IPS-11a (cell line): ENCODE results near the gene NUDT15.
"Not testable (repeated sequence)": the region's sequence is repeated elsewhere in the genome, so short reads cannot be mapped to it uniquely, and the experiment has no call there.

Experiments used
- H3K4me3 ChIP-seq: one replicate; pipeline ENCODE4 v1.5.1; 2013; ENCODE audit warnings: low read depth, low read length, control low read depth

NUDT15 gene

DNA sequence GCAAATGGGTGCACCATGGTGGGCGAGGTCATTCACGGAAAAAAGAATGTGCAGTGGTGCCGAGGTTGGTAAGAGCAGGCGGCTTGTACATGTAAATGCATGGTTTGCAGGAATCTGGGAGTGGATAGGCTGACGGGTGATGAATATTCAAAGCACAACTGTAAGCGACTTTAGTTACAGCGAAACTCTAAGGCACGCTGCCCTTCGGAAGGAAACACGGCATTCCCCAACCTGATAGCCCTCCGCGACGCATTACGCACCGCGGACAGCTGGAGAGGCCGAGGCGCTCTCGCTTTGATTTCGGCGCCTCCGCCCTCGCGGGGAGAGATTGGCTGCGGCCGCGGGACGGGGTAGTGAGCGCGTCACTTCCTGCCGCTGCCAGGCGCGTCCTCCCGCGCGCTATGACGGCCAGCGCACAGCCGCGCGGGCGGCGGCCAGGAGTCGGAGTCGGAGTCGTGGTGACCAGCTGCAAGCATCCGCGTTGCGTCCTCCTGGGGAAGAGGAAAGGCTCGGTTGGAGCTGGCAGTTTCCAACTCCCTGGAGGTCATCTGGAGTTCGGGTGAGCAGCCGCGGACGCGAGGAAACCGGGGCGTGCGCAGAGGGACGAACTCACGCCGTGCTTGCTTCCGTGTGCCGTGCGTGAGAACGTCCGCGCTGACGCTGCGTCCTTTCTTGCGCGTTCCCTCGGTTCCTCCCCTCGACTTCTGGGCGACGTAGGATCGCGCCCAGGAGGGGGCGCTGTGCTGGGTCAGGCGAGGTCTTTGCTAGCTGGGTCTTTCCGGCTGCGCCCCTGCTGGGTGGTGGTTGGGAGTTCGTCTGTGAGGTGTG lies at the start of gene NUDT15:
TSS of gene NUDT15 (plus strand) at position 381 of the 828 bp plus-strand sequence. CDS start at position 402, 21 bp downstream.
- peak within 1 kb of the TSS; percentile 83 for H3K4me3 ChIP-seq

DNA sequence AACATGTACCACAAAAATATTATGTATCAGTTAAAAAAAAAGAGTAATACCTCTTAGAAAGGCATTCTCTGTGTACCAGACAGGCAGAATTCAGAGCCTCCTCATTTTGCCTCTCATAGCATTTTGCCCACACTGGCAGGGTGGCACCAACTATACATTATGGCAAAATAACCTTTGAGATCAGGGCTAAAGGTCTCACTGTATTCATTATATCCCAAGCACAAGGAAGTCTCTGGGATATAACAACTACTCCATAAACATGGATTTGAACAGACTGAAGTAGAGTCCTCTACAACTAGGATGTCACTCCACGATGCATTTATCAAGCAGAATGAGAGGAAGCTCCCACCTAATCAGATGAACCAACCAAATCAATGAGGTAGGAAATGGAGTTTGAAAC lies 47.1 kb upstream of the NUDT15 start:
- no peak overlapping the region for H3K4me3 ChIP-seq

GRCh38 chr13:47990920-47991466 lies 46.5 kb upstream of the NUDT15 start:
- H3K4me3 ChIP-seq = no peak overlapping the region

- H3K4me3 ChIP-seq = no peak overlapping the region
These were observed 45.7 kb upstream of the NUDT15 start for GRCh38 chr13:47991859-47992258.

- no peak overlapping the region for H3K4me3 ChIP-seq
These were observed 40.1 kb upstream of the NUDT15 start for GRCh38 chr13:47997384-47997783.

DNA sequence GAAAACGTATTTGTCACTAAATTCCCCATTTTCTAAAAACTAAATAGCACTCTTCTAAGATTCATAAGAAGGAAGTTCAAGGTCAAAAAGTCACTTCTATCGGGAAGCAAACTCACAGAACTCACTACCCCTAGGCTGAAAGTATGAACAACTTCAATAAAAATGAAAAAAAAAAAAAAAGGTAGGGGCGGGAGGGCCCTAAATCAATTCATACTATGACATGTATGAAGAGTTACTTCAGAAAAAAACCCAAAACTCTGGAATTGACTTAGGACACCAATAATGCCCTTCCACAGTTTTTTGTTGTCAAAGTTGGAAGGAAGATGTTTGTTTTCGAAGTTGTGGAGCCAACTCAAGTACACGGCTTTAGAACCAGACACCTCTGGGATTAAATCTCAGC lies 37.6 kb upstream of the NUDT15 start:
- H3K4me3 ChIP-seq = peak overlapping the region; percentile 96

DNA sequence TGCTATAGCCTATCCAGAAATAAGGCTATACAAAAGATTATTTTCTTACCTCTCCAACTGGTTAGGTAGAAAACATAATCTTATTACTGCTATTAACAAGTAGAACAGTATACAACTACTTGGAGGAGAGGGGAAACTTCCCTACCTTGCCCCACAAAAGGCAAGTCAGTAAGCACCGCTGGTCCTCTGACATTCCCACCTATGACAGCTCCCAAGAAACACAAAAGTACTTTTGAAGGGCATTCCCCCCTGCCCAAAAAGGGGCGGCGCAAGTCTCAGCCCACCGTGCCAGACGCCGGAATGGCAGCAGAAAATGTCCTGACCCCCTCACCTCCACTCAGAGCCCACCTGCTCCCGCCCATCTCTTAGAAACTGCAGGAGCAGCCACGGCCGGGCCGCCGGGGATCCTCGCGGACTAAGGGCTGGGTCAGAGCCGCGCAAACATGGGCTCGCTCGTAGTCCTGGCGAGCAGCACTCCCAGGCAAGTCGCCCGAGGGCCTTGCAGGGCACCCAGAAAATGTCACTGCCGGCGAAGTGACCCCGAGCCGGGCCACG lies 36.9 kb upstream of the NUDT15 start:
- H3K4me3 ChIP-seq = peak overlapping the region; percentile 96

DNA sequence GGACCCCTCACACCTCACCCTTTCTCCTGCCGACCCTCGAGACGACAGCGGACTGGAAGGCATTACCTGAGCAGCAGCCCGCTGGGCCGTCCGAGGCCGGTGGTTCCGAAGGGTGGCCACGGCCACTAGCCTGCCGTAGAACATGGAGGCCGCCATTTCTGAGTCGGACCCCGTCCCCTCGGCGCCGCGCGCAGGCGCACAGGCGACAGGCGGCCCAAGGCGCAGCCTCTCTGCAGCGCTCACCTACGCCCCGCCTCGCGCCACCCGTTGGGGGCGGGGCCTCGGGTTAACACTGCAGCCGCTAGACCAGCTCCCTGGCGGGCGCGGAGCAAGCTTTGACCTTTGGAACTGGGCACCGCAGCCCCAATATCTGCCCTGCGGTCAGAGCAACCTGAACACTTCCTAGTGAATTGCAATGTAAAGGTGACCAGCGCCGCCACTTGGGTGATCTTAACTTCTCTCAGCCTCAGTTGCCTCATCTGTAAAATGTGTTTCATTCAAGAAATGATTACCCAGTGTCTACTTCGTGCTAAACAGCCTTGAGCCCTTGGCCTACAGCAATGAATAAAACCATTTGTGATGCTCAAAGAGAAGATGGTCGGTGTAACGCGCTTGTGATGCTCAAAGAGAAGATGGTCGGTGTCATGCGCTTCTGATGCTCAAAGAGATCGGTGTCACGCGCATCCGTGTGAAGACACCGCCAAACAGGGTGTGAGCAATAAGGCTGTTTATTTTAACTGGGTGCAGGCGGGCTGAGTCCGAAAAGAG lies 36.2 kb upstream of the NUDT15 start, which contains the start of gene SUCLA2:
TSS of gene SUCLA2 (minus strand) at position 160 of the 768 bp plus-strand sequence. CDS start at position 156, 4 bp downstream.
- peak within 1 kb of the TSS; percentile 96 for H3K4me3 ChIP-seq

DNA sequence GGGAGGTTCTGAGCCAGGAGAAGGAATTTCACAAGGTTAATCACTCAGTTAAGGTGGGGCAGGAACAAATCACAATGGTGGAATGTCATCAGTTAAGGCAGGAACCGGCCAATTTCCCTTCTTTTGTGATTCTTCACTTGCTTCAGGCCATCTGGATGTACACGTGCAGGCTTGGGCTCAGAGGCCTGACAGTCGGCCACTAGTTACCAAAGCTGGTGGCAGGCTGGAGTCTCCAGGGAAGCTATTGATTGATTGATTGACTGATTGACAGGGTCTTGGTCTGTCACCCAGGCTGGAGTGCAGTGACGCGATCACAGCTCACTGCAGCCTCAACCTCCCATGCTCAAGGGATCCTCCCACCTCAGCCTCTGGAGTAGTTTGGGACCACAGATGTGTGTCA lies 35.5 kb upstream of the NUDT15 start:
- H3K4me3 ChIP-seq = not testable (repeated sequence)

DNA sequence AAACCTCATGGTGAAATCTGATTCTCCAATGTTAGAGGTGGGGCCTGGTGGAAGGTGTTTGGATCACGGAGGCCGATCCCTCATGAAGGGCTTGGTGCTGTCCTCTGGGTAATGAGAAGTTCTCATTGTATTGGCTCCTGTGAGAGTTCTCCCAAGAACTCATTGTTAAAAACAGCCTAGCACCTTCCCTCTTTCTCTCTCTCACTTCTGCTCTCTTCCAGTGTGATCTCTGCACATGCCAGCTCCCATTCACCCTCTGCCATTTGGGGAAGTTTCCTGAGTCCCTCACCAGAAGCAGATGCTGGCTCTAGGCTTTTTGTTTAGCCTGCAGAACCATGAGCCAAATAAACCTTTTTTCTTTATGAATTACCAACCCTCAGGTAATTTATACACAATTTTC lies 33.3 kb upstream of the NUDT15 start:
- no peak overlapping the region for H3K4me3 ChIP-seq

- no peak overlapping the region for H3K4me3 ChIP-seq
These were observed 31.1 kb upstream of the NUDT15 start for GRCh38 chr13:48006396-48006795.

- no peak overlapping the region for H3K4me3 ChIP-seq
These were observed 28.2 kb upstream of the NUDT15 start for GRCh38 chr13:48009284-48009683.

DNA sequence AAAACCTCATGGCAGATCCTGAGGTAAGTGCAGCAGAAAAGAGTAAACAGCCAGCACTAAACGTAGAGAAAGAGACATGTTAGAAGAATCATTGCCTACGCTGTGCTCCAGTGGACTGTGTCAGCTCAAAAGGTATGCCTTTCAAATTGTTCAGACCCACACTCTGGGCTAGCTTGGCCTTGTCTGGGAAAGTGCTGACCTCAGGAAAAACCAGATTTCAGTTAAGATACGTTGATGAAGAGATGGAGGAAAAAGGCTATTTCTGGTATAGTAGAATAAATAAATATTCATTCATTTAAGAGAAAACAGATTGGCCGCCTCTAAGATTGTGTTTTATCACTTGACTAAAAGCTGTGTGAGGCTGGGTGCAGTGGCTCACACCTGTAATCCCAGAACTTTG lies 26.8 kb upstream of the NUDT15 start:
- H3K4me3 ChIP-seq = no peak overlapping the region

GRCh38 chr13:48012668-48013067 lies 24.9 kb upstream of the NUDT15 start:
- no peak overlapping the region for H3K4me3 ChIP-seq

- H3K4me3 ChIP-seq = no peak overlapping the region
These were observed 23.2 kb upstream of the NUDT15 start for GRCh38 chr13:48014359-48014758.

GRCh38 chr13:48018637-48019036 lies 18.9 kb upstream of the NUDT15 start:
- no peak overlapping the region for H3K4me3 ChIP-seq

DNA sequence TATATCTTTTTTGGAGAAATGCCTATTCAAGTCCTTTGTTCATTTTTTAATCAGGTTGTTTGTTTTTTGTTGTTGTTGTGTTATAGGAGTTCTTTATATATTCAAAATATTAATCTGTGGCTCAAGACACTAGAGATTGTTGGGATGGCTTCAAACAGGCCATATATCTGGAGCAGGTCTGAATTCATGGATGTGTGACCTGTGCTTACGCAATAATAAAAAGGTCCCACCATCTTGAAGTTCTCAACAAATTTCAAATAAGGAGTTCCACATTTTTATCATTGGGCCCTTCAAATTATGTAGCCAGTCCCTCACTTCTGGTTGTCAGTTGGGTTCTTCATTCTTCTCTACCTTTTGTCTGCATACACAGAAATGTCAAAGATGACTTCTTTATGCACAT lies 17.7 kb upstream of the NUDT15 start:
- no peak overlapping the region for H3K4me3 ChIP-seq

DNA sequence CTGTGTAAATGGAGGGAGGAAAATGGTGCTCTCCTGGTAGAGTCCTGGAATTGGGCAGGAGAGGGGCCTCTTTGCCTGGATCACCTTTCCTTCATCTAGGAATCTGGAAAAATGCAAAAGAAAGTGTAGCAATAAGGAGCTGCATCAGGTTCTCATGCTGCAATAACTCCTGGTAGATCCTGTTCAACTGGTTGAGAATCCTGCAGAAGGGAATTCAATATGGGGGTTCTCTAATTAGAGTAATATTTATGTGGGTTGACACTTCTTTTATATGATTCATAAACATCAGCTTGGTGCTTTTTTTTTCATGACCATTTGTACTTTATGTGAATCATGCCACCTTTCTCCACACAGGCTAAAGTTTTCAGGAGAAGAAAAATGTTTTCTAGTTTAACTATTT lies 9.5 kb upstream of the NUDT15 start:
- no peak overlapping the region for H3K4me3 ChIP-seq

DNA sequence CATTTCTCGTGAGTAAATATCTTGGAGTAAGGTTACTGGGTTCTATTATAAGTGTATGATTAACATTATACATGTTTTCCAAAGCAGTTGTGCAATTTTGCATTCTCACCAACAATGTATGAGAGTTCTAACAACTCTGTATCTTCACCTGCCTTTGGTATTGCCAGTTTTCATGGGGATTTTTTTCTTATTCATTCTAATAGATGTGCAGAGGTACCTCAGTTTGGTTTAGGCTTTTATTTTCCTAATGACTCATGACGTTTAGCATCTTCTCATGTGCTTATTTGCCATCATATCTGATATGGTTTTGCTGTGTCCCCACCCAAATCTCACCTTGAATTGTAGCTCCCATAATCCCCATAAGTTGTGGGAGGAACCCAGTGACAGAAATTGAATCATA lies 7.7 kb upstream of the NUDT15 start:
- H3K4me3 ChIP-seq = no peak overlapping the region

- peak overlapping the region; percentile 83 for H3K4me3 ChIP-seq
These were observed 1.2 kb downstream of the NUDT15 start for GRCh38 chr13:48038761-48039160.

GRCh38 chr13:48040049-48040448 lies 2.5 kb downstream of the NUDT15 start:
- no peak overlapping the region for H3K4me3 ChIP-seq
